NCI-H128 (cell line): ENCODE data around the gene PDIK1L.
A peak's percentile ranks its signal among the peaks of the same experiment; 100 is the strongest.

Experiments
- DNase-seq: peaks from one replicate; lab custom pipeline; 2025; ENCODE audit not compliant: unreplicated experiment; lab: John Stamatoyannopoulos, UW

PDIK1L gene

DNA sequence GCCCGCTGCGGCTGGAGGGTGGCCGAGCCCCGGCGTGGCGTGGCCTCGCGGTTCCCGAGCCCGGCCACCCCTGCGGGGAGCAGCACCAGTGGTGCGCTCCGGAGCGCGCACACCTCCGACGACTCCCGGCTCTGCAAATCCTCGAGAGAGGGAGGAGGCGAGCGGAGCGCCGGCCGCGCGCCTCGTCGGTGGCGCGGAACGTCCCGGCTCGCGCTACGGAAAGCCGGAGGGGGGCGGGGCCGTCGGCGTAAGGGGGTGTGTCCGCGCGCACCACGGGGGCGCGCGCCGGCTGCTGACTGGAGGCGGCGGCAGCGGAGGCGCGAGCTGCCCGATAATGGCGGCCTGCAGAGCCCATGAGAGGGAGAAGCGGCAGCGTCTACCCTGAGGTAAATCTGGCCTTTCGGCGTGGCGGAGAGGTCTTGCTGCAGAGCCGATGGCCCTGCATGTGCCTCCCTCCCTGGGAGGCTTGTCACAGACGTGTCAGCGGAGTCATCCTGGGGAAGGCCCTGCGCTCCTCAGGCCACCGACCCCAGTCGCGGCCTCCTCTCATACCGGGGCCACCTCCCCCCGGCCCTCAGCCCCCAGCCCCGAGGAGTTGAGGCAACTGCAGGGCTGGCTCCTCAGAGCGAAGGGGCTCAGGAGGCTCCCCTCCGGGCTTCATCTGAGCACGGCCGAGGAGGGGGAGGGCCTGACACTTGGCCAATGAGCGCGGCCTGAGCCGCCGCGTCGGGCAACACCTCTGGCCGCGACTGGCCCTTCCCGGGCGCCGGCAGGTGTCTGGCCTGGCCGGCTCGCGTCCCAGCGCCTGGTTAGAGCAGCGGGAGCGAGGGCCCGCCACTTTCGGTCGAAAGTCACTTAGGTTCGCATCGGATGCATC, at the start of gene PDIK1L:
TSS of gene PDIK1L (plus strand) at position 295 of the 877 bp plus-strand sequence. CDS start 2,485 bp downstream, outside the sequence.
- peak; percentile 91 for DNase-seq

DNA sequence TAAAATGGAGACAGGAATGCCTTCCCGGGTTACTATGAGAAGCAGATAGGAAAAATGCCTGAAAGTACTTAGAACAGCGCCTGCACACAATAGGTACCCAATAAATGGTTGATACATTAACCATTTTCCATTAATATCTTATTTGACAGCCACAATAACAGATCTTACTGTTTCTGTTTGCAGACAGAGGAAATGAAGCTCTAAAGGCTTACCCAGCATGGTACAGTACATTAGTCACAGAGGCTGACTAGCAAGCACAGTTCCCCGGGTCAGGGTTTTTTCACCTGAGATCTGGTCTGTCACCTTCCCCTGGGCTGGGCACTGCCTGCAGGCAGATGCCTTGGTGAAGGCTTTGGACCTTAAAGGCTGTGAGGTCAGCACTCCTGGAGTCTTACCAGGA, 47.1 kb upstream of the PDIK1L start:
- no peak for DNase-seq

DNA sequence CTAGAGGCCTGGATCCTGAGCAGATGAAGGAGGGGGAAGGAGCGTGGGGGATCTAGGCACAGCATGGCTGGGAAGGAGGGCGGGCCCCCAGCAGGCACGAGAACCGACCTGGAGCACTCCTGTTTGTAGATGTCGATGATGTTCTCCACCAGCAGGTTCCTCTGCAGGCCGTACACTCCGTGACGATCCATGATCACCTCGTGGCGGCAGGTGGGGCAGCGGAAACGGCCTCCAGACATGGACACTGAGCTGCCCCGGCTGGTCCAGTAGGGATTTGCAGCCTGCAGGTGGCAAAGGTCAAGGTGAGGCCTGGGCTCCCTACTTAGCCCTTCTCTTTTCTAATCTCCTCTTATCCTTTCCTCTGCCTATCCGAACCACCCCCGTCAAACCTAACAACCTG, 45.5 kb upstream of the PDIK1L start:
- DNase-seq = no peak

DNA sequence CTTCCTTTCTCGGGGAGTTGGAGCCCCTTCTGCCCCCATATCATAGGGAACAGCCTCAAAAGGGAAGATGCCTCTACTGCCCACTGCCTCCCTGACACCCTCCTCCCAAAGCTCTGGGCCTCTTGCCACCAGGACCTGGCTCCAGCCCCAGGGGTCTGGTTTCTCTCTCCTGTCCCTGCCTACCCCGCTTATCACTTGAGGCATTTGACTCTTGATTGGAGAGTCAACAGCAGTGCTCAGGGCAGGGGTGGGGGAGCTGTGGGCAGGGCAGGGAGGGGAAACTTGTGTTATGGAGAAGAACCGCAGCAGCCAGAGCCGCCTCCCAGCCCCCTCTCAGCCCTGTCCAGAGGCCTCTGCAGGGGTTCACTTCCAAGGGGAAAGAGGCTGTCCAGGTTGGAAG, 44.8 kb upstream of the PDIK1L start:
- no peak for DNase-seq

DNA sequence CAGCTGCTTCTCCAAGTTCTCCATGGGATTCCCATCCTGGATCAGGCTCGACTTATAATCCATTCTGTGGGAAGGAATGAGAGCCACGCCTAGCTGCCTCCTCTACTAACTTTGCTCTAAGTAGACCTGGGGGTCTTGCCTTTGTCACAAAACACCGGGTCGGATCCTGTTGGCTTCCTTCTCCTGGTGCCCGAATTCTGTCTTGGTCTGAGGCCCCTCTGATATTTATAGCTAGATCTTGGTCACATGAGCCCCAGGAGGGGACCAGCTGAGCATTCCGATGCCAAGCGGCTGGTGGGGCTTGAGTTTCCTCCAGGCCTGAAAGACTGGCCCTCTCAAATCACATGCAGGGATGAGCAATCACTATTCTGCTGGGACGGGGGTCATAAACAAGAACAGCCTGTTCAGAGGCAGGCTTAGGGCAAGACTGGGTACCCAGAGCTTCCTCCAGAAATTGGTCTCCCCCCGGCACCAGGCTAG, 44.2 kb upstream of the PDIK1L start, which contains the start of gene TRIM63:
TSS of gene TRIM63 (minus strand) at position 199 of the 480 bp plus-strand sequence. CDS start at position 63, 136 bp downstream.
- no peak for DNase-seq

DNA sequence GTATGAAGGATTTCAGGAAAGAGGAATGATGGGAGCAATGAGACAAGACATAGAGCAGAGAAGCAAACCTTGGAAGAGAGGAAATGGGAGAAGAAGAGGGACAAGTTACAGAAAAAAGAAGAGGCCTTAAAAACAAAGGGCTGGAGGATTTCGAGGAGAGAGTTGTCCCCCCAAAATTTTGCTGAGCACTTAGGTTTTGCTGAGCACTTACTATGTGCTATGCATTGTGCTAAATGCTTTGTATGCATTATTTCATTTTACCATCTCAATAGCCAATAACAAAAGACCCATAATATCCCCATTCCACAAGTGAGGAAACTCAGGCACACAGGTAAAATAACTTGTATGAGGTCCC, 41.7 kb upstream of the PDIK1L start:
- no peak for DNase-seq

DNA sequence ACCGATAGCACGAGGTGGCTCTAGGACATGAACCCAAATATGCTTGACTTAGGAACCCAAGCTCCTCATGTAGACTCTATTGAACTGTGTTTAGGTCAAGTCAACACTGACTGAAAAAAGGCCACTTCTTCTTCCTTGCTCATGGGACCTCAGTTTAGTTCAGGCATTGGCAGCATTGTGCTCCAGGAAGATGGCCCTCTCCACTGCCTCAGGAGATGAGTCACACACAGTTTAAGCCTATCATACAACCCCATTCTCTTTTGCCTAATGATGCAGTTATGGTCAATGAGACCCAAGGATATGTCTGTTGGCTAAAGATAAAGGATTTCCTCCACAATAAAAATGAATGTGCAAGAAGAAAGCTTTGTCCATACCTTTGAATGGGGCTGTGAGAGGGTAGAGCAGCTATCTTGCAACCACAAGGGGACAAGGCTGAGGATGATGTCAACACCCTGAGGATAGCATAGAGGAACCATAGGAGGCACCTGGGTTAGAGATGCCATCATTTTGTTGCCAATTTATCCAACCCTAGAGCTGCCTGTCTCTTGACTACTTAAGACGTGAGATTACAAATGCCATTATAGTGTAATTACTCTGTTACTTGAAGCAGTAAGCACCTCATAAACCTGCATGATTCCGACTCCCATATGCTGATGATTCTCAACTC, 41.2 kb upstream of the PDIK1L start:
- DNase-seq = no peak

DNA sequence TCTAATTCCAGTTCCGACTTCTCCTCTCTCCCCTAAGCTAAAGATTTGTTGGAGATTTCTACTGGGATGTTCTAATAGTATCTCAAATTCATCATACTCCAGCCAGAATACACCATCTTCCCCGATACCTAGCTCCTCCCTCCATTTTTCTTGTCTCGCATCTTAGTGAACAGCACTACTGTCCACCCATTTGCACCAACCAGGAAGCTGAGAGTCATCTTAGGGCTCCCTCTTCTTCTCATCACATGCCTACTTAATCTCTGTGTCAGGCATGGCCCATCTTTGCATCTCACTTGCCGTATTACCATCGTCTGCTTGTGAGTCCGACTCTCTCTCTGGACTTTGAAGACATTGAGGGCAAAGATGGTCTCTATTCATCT, 40.7 kb upstream of the PDIK1L start:
- no peak for DNase-seq

DNA sequence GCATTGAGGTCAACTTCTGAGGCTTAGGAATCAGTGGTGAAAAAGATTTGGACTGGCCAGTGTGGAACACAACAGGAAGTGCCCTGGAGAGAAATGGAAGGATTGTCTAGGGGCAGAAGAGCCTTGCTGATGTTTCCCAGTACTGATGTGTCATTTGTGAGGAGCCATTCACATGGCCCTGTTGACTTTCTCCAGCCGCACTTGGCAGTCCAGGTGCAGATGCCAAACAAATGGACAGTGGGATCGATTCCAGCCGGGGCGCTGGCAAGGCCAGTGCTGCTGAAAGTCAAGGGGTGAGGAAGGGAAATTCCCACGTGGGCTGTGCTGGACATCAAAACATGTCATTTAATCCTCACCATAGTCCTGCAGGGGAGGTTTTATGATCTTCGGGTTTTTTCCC, 39.3 kb upstream of the PDIK1L start:
- DNase-seq = no peak

DNA sequence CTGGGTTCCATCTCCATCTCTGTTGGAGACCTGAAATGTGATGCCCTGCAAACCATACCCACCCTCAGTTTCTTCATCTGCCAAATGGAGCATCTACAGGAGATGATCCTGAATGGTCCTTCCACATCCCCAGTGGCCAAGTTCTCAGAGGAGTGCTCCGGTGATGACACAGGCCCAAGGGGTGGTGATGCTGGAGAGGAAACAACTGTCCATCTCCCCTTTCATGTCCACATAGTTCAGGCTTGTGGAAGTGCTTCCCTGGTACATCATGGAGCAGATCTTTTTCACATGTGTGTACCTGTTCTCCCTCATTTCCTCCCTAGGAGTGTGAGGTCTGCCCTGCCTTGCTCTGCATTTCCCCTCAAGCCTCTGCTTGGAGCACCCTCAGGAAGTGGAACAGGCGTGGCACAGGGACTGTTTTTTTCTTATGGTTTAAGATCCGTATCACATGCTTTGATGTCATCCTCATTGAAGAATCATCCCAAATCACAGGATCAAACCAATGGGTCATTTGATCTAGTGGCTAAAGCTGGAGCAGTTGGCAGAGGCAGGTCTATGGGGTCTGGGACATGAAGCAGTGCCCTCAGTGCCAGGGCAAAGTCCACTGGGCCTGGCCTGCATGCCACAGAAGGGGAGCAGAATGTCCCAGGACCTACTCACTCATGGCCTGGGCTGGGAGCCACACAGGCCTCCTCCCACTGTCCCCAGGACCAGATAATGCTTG, 36.0 kb upstream of the PDIK1L start:
- DNase-seq = no peak

DNA sequence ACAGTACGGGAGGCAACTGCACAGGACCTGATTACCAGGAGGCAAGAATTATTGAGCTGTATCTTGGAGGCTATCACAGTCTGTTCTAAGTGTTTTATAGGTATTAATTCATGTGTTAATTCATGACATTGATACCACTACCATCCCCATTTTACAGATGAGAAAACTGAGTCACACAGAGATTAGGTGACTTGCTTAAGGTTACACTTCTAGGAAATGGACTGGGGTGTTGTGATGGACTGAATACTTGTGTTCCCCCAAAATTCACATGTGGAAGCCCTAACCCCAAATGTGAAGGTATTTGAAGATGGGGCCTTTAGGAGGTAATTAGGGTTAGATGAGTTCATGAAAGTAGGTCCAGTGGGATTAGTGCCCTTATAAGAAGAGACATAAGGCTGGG, 34.1 kb upstream of the PDIK1L start:
- DNase-seq = no peak

DNA sequence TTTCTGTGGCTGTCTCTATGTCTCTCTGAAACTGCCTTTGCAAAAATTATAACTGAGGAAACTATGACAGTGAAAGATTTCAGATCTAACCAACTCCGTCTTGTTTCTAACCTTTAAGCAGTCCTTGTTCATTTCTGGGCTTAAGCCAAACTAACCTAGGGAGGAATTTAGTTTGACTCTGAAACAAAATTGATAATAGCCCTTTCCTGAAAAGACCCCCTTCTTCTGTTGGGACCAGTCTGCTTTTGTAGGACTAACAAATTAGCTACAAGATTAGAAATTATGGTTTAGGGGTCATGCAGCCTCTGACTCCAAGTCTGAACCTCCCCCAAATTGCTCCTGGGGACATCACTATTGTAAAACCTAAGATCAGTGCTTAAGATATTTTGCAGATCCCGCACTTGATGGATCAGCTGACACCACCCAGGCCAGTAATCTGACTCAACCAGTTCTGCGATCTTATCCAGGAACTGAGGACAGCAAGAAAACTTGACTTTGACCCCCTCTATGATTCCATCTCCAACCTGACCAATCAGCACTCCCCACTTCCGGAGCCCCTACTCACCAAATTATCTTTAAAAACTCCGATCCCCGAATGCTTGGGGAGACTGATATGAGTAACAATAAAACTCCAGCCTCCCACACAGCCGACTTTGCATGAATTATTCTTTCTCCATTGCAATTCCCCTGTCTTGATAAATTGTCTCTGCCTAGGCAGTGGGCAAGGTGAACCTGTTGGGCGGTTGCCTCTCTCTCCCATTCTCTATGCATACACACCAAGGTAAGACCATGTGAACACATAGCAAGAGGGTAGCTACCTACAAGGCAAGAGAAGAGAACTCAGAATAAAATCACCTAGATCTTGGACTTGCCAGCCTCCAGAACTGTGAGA, 33.1 kb upstream of the PDIK1L start:
- DNase-seq = no peak

DNA sequence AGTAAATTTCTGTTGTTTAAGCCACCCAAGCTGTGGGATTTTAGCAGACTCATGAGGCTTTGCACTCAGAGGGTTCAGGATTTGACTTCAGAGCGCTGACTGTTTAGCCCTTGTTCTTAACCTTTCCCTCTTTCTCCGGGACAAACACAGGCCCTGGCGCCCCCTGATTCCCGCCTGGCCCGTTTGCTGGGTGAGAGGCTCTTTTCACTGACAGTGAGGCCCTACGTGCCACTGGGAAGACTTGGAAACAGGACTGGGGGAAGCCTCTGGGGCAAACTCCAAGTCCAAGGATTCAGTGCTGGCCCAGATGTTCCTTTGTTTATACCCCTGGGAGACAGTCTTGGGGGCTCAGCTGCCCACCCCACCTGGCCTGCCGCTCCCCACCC, 32.5 kb upstream of the PDIK1L start:
- no peak for DNase-seq

DNA sequence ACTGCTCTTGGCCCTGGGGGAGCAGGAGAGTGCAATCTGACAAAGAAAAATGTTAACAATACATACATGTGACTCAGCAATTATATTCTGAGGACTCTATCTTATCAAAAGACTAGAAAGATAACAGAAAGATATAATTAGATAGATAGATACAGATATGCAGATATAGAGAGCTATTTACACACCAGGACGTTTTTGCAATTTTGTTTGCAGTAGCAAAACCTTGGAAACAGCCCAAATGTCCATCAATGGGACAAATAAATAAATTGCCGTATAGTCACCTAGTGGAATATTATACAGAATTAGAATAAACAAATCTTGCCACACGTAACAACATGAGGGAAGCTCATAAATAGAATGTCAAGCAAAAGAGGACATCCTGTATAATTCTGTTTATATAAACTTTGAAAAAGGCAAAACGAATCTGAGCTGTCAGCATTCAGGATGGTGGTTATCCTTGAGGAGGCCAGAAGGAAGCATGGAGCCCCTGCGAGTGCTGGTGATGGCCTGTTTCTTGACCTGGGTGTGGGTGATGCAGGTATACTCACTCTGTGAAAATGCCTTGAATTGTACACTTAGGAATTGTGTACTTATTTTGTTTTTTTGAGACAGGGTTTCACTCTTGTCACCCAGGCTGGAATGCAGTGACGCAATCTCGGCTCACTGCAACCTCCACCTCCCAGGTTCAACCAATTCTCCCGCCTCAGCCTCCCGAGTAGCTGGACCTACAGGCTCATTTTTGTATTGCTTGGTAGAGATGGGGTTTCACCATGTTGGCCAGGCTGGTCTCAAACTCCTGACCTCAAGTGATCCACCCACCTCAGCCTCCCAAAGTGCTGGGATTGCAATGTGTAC, 31.4 kb upstream of the PDIK1L start:
- DNase-seq = no peak

DNA sequence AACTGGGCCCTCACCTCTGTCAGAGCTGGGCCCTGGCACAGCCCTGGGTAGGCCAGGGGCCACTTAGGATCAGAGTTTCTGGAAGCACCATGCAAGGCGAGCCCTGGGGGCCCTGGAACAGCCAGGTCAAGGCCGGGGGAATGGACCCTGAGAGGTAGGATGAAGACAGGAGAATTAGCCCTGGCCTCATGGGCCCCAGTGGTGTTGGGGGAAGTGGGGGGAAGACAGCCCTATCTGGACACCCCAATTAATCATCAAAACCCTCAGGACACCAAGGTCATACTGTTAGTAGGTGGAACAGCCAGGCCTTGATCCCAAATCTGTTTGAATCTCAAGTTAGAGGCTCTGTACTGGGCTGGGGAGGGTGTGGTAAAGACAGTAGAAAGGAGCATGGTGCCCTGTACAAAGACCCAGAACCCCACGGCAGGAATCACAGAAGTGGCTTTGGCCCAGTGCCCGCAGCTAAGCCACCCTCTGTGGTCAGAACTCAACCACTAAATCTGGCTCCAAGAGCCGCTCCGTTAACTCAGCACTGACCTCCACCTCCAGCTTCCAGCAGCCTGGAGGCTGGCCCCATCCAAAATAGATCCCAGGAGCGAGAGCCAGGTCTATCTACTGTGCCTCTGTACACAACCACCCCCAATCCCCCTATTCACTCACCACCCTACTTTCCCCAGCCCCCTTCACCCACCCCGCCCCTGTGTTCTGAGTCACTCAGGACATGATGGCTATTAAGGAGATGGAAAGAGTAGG, 30.2 kb upstream of the PDIK1L start:
- DNase-seq = no peak

DNA sequence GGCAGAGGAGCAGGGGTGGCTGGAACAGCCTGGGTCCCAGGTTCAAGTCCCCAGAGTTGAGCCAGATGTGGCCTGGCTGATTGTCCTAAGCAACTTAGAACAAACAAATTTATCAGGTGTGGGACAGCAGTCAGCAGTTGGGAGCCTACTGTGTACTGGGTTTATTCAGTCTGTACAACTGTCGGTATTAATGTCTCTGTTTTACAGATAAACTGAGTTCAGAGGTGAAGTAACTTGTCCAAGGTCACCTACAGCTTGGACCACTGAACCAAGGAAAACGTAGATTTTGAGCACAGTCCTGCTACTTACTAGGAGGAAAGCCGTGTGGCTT, 29.6 kb upstream of the PDIK1L start:
- no peak for DNase-seq

DNA sequence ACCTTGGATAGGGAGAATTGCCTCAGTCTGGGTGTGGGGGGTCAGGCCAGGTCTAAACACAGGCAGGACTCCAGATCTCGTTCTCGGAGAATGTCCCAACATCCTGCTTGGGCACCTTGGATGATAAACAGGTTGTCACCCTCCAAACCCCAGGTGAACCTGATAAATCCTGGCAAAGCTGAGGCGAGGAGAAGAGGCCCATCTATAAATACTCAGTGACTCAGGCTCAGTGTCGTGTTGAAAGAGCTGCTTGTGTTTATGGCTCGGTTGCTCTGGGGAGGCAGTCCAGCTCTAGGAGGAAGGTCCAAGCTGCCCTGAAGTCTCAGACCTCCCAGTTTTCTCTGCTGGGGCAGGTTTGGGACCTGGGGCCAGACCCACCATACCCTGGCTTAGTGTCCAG, 28.4 kb upstream of the PDIK1L start:
- no peak for DNase-seq

DNA sequence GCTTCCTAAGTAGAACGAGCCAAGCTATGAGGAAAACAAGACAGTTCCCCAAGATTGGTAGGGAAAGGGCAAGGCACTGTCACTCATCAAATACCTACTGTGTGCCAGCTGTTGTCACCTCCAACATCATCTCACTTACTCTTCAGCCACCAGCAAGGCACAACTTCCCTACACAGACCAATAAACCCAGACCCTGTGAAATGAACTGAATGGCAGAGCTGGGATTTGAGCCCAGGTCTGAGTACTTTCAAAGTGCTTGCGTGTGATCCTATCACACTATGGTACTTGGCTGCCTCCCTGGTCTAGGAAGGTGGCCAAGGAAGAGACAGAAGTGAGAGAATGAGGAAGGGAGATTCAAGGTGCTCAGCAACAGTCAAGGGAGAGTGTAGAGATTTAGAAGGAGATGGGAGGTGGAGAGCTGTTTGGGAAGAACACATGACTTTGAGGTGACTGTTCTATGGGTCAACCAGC, 27.5 kb upstream of the PDIK1L start:
- DNase-seq = no peak

DNA sequence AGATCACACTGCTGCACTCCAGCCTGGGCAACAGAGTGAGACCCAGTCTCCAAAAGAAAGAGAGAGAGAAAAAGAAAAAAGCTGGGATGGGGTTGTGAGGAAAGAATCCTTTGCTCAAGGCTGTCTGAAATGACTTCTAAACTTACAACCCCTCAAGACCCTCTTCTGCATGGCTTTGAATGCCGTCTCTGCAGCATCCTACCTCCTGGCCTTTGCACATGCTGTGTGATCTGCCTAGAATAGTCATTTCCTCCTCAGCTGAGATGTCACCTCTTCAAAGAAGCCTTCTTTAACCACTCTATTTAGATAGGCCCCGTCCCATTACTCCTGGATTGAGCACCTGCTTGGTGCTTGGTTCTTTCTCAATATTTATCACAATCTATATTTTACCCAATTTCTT, 26.8 kb upstream of the PDIK1L start:
- DNase-seq = no peak
